Left renal cortex interstitium (tissue), 4 donors: ENCODE data around the gene LTA4H. TPM values are rescaled to one million over a fixed set of nuclear protein-coding genes. Genes with fewer than 3 reads are reported as not detected.
"Not testable (repeated sequence)": the region's sequence is repeated elsewhere in the genome, so short reads cannot be mapped to it uniquely, and the experiment has no call there.

Source experiments
- DNase-seq, 4 donors: peaks; one replicate each; pipeline ENCODE4 v3.0.0-alpha.2; 2013; ENCODE audit warnings: low read depth in 4 of 4, low spot score in 2 of 4, missing footprints in 1 of 4
- polyA plus RNA-seq, 4 donors: library from polyadenylated mRNA; unstranded; fragments of 120-200 nt; gene quantifications; one replicate each; pipeline ENCODE4 v1.2.1, GENCODE V29; 2013; ENCODE audit not compliant: insufficient read length in 4 of 4

Gene LTA4H
- polyA plus RNA-seq, 4 donors = 111 to 132 (median 127) TPM

DNA sequence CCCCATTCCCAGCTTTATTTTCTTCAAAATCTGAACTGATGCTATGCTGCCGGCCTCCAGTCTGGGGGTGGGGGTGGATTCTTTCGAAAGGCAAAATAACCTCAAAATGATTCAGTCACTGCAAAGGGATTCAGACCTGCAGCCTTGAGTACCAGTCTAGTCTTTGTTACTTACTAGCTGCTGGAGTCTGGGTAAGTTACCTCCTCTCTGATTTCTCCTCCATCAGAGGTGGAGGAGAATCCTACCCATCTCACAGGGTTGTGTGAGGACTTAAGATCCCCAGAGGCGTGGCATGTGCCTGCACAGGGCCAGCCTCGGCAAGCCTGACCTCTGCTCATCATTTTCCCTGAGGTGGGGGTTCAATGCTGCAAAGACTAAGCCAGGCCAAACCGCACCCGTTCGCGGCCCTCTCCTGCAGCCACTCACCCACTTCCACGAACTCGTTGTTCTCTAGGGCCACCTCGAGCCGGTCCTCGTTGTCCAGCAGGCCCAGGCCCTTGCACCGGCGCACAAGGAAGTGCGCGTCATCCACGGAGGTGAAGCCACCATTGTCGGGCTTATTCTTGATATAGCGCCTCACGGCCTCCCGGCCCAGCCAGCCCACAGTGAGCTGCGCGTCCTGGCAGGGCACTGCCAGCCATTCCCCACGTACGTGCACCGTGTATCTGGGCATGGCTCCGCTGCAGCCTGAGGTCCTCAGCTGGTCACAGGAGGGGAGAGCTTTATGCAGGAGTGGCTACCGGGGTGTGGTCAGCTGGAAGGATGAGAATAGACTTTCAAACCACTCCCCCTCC, 40.0 kb downstream of the LTA4H start:
- DNase-seq = no peak

DNA sequence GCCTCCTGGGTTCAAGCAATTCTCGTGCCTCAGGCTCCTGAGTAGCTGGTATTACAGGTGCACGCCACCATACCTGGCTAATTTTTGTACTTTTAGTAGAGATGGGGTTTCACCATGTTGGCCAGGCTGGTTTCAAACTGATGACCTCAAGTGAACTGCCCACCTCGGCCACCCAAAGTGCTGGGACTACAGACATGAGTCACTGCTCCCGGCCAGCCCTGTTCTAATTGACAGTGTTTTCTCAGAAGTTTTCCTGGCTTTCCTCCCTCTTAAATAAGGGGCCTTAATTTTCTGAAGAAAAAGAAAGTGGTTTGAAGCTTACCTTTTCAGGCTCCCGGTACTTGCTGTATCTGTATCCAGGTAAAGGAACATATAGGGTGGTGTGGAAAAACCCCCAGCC, 40.9 kb downstream of the LTA4H start:
- no peak for DNase-seq

DNA sequence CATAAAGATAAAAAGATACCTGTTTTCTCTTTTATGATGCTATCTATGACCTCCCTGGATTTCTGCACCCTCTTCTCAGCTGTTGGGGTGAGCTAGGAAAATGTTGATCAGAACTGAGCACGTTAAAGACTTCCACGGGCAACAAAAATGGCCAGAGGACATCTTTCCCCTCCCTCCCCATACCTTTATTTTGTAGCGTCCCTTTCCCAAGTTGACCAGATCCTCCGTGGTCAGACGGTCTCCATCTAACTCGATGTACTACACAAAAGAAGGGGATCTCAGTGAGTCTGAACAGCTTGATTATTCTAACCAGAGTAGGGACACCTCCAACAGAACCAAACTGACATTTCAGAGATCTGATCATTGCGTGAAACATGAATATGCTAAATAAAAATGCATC, 41.5 kb downstream of the LTA4H start:
- DNase-seq = no peak

DNA sequence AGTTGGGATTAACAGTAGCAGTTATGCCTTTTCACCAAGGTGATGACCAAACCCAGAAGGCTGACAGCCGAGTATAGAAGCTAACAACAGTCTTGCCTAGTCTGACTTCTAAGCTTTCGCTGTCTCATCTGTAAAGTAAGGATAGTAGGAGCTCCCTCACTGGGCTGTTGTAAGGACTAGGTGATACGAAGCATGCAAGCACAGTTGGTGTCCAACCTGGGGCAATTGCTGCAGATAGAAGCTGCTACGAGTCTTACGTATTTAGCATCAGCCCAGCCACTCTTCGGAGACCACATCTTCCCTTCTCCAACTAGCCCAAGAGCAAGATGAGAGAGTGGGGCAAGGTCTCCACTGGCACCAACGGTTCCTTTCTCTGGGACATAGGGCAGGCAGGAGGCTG, 45.3 kb downstream of the LTA4H start:
- DNase-seq = no peak

DNA sequence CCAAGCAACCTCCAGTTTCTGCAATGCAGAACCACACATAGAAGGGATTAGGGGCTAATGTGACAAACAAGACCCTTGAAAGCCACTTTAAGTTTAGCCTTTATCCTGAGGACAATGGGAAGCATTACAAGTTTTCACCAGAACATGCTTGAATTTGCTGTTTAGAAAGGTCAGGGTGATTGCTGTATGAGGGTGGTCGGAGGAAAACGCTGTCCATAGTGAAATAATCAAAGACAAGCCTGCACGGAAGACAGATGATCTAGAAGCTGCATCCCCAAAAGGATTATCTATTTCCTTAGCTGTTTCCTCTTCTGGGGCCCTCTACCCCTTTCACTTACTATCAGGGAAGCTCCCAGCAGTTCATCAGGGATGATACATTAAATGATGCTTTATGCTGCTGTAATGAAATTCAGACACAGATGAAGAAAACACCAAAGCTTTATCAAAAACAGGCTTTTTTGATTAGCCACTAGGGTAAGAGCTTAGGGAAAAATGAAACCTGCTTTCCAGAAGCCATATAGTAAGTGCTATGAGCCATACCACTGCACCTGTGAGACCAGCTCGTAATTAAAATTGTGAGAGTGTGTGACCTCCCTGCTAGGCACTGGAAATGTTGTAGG, 45.8 kb downstream of the LTA4H start:
- DNase-seq = no peak

DNA sequence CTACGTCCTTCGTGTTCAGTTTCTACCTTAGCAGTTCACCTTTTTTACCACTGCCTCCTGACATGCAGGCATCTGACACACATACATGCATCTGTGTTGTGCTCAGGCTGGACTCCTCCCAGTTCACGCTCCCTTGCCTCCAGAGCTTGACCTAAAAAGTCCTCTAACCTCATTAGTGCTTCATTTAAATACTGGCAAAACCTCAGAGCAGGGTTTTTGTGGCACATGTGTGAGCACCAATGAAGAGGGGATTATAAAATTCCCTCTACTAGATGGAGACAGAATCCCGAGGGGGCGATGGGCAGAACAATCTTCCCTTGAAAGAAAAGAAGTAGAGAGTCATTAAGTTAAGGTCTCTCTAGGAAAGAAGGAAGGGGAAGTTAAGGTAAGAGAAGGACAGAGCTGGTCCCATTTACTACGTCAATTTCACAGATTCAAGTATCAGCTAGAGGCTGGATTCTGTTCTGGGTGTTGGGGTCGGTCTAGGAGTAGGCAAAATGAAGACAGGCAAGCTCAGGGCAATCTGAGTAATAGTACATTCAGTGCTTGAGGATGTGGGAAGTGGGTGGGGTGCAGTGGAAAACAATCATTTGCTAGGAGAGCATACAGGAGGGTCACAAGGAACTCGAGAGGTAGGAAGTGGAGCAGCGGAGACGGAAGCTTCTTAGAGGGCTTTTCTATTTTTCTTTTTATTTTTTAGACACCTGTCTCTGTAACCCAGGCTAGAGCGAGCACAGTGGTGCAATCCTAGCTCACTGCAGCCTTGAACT, 46.7 kb downstream of the LTA4H start:
- DNase-seq = no peak

DNA sequence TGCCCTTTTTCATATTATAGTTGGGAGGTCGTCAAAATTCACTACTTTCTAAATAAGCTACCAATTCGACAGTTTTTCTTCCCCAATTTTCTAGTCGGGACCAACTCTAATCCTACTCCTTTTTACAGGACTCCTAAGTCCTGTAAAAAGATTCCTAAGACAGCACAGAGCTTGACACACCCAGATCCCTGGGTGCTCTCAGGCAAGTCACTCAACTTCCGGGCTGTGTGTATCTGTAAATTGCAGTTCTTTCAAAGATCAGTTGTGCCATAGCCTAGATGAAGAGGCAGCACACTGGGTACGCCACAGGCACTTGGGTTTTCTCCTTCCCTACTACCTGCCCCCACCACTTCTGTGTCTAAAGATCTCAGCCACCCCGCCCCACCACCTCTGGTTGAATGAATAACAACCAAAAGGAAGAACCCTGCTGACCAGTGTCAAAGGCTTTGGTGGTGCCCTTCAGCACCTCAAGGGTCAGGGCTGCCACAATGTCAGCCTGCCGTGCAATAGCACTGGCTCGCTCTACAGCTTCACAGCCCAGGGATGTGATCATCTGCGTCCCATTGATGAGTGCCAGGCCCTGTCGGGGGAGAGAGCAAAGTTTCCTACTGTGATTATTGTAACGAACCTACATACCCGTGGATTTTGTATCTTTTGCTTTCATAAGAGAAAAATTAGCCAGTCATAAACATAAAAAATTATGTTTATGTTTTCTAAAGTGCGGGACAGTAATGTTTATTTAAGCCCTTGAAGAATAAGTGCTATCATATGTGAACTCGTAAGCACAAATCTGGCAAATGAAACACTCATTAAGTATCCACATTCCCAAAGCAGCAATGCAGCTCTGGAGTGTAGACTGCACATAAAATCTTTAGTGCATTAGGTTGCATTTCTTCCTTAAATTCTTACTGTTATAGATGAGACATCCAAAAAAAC, 48.5 kb downstream of the LTA4H start:
- DNase-seq = no peak

DNA sequence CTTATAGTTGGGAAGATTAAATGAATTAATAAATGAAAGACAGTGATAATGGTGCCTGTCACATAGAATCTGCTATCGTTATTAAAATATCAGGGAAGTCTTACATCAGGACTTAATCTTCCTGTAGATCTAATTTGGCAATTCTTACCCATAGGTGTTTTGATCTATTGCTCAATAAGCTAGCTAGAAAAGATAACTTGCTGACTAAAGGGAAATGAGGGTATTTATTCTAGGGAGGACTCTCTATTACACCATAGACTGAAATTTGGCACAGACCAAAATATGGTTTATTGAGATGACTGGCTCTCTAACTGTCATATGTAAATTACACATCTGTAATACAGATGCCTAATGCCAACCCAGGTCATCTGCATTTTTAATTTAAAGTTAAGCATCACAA, 50.7 kb downstream of the LTA4H start:
- no peak for DNase-seq

DNA sequence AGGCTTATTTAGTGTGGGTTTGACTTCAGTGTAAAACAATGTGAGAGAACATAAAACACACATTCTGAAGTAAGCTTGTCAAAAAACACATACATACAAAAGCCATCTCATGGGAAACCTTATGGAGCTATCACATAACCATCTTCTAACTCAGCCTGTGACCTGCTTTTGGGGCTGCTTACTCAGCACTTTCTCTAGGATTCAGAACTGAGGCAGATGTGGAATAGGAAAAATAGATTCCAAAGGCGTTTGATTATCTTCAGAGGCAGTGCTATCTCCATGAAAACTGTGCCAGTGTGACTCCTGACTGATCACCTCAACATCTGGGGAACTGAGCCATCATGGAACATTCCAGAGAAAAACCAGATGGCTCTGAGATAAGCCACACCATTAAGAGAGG, 52.8 kb downstream of the LTA4H start:
- DNase-seq = no peak

DNA sequence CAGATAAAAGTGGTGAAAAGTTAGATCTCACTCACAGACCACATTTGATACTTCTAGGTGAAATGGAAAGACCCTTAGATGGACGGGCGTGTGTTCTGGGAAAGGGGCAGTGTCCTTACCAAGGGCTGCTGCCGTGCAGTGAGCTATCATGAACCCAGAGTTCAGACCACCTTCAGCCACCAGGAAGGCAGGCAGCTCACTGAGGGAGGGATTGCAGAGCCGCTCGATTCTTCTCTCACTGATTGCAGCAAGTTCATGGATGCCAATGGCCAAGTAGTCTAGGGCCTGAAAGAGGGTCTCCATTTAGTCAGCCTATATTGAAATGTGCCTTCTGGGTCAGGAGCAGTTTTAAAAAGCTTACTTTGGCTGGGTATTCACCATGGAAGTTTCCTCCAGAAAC, 55.0 kb downstream of the LTA4H start:
- DNase-seq = no peak

DNA sequence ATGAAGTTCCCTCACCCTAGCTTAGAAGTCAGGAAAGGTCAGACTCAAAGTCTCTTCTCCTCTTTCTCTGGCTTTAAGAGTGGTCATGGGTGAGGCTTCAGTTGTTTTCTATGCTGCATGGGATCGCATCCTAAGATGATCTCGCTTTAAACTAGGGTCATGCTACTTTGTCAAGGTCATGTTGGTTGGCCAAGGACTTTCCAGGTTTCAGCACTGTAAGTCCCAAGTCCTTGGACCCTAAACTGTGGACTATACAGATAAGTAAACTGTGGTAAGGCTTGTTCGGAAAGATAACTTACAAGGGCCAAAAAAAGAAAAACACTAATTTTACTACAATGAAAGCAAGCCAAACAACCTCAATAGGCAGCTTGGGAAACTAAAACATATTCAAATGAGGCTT, 56.6 kb downstream of the LTA4H start:
- no peak for DNase-seq

DNA sequence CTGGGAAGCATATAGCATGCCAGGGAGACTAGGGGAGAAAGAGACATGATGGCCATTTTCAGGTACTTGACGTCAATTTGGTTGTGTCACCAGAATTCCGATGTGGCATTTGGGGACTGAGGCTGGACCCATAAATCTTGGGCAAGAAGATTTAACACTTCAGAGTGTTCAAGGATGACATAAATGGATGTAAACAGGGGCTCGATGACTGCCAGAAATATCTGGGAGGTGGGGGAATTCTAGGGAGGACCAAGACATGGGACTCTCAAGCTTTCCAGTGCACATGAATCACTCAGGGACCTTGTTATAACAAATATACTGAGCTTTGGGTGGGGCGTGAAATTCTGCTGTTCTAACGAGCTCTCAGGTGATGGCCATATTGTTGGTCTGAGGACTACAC, 57.0 kb downstream of the LTA4H start:
- no peak for DNase-seq

DNA sequence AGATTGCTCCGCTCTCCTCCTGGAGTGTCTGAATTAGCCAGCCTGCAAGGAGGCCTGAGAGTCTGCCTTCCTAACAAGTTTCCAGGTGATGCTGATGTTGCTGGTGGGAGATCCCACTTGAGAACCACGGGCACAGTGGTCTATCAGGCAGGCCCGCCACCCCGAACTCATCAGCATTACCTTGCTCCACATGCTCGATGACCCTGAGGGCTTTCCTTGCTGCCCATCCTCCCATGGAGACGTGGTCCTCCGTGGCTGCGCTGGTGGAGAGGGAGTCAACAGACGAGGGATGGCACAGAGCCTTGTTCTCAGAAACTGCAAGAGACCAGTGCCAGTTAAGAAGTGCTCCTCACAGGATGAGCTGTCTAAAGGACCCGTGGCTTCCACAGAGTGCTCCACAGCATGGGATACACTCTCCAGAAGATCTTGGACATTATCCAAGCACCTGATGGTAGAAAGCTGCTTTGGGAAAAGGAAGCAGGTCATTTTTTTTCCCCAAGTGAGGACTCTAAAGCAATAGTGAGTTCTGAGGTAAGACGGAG, 57.6 kb downstream of the LTA4H start:
- DNase-seq = no peak

DNA sequence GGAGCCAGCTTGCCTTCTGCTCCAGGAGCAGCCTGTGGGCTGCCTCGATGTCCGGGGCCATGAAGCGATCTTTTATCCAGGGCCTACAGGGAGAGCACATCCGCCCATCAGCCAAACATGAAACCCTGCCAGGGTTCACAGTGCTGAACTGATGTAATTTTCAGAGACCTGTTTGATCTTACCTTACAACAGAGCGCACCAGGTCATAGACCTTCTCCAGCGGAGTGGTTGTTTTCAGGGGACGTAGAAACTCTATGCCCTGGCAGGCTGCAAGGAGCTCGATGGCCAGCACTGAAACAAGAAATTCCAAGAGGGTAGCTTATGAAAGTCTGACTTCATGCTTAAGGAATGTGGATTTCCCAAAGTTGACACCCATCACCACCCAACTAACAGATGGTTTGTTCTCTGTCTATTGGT, 59.0 kb downstream of the LTA4H start:
- DNase-seq = no peak

DNA sequence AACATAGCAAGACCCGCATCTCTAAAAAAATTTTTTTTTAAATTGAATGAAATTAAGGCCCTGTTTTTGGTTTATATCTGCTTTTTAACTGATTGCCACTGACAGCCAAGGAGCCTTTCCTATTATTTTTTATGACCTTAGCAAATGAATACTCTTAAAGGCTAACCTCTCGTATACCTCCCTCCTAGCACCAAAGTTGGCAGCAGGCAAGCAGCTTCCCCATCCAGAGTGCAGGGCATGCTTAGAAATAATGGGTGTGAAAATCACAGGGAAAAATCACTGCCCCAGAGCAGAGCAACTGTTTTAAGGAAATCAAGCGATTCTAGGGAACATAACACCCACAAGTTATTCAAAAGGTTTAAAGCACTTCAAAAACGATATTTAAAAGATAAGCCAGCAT, 59.9 kb downstream of the LTA4H start:
- no peak for DNase-seq

DNA sequence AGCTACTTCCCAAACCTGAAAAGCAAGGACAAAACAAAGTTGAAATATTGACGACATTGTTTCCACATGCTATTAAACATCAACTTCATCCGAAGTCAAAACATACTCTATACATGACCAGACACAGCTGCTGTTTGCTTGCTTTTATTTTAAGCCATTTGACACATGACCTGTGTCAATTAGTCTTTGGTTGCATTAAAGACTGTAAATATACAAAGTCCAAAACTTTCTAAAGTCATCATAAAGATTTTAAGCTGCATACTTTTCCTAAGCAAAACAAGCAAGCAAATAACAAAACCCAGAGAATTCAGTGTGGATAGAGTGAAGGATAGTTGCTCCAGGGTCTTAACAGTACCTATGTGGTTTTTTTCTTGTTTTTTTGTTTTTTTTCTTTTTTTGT, 61.0 kb downstream of the LTA4H start:
- no peak for DNase-seq

DNA sequence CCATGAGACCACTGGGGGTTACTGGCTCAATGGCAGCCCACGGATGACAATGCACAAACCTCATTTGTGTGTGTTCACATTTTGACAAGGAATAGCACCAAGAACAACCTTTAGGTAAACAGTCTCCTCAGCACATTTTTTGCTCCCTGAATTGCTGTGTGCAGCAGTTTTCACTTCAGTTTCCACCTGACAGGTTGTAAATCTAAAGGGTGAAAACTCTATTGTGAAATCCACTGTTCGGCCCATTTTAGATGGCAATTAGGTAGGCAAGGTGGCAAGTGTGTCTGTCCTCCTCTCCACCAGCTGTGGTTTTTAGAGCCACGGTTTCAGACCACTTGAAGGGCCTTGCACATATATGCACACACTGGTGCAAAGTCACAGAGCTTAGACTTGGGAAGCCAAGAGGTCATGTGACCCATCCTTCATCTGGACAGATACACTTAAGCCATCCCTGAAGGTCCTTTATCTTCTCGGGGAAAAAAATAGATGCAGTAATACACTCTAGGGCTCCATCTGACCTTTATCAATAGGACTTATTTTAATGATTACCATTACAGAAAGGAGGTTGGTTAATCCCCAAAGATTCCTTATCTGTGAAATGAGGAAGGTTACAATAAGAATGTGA, 62.4 kb downstream of the LTA4H start:
- DNase-seq = no peak

DNA sequence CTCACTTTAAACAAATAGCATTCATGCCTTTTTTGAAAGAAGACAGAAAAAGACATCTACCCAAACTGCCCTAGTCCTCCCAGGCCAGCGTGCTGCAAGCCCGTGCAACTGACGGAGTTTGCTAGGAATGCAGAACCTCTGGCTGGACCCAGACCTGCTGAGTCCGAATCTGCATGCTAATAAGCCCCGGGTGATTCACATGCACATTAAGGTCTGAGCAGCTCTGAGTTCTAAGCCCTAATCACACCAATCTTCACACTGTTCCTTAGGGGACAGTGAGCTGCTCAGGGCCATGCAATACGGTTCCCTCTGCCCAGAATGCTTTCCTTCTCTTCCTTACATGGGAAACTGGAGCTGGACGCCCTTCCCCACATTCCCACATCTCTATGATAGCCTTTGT, 64.5 kb downstream of the LTA4H start:
- no peak for DNase-seq

DNA sequence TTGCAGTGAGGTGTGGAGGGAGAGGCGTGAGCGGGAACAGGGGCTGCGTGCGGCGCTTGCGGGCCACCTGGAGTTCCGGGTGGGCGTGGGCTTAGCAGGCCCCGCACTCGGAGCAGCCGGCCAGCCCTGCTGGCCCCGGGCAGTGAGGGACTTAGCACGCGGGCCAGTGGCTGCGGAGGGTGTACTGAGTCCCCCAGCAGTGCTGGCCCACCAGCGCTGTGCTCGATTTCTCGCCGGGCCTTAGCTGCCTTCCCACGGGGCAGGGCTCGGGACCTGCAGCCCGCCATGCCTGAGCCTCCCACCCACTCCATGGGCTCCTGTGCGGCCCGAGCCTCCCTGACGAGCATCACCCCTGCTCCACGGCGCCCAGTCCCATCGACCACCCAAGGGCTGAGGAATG, 66.3 kb downstream of the LTA4H start:
- DNase-seq = not testable (repeated sequence)

DNA sequence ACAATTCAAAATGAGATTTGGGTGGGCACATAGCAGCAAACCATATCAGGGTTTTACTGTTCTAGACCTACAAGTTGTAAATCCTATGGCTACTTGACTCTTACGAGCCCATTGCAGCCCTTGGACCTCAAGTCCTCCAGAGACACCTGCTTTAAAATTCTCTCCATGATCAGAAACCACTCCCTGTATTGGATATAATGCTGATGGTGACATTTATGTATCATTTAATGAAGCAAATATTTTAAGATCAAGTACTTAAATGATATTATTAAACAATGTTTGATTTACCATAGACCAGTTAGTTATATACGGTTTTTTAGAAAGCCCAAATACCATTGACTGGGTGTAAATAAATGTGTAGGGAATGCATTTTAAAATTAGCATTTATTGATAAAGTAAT, 68.1 kb downstream of the LTA4H start:
- no peak for DNase-seq
